Stimulated activated CD4-positive, alpha-beta T cell treated with anti-CD3 and anti-CD28 coated beads, TNF-alpha, amount 100 ng/mL, for 24 hours (primary cell): ENCODE data around the gene TNXB.

Source experiments
- DNase-seq, 3 experiments: peaks; one replicate each; pipeline ENCODE4 v3.0.0-alpha.2; 2020; ENCODE audit warnings: low read depth in 3 of 3

The TNXB gene, protein sequence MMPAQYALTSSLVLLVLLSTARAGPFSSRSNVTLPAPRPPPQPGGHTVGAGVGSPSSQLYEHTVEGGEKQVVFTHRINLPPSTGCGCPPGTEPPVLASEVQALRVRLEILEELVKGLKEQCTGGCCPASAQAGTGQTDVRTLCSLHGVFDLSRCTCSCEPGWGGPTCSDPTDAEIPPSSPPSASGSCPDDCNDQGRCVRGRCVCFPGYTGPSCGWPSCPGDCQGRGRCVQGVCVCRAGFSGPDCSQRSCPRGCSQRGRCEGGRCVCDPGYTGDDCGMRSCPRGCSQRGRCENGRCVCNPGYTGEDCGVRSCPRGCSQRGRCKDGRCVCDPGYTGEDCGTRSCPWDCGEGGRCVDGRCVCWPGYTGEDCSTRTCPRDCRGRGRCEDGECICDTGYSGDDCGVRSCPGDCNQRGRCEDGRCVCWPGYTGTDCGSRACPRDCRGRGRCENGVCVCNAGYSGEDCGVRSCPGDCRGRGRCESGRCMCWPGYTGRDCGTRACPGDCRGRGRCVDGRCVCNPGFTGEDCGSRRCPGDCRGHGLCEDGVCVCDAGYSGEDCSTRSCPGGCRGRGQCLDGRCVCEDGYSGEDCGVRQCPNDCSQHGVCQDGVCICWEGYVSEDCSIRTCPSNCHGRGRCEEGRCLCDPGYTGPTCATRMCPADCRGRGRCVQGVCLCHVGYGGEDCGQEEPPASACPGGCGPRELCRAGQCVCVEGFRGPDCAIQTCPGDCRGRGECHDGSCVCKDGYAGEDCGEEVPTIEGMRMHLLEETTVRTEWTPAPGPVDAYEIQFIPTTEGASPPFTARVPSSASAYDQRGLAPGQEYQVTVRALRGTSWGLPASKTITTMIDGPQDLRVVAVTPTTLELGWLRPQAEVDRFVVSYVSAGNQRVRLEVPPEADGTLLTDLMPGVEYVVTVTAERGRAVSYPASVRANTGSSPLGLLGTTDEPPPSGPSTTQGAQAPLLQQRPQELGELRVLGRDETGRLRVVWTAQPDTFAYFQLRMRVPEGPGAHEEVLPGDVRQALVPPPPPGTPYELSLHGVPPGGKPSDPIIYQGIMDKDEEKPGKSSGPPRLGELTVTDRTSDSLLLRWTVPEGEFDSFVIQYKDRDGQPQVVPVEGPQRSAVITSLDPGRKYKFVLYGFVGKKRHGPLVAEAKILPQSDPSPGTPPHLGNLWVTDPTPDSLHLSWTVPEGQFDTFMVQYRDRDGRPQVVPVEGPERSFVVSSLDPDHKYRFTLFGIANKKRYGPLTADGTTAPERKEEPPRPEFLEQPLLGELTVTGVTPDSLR (N-terminal part only)

DNA sequence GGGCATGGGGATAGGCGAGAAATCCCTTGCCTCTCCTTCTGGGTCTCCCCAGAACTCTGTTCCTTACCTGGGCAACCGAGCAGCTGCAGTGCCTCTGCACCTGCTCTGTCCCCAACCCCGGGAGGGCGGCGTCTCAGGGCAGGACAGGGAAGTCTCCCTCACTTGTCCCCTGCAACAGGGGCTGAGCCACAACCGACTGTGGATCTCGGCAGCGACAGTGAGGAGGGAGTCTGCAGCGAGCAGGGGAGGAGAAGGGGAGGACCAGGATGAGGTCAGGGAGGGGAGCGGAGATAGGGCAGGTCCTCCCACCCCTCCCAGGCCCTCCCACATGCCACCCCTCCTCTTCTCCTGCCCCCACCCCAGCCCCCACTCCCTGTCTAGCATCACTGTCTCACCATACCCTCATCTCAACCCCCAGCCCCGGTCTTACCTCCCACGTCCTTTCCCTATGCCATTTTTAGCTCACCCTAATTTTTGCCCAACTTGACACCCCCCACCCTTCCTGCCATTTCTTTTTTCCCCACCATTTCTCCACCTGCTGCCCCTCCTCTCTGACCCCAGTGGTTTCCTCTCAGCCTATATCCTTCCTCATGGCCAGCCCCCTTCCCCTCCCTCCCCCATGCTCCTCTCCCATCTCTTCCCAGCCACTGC is at the start of gene TNXB:
TSS of gene TNXB (minus strand) at position 225 of the 651 bp plus-strand sequence. CDS start 11,140 bp downstream, outside the sequence.
- DNase-seq = no peak

DNA sequence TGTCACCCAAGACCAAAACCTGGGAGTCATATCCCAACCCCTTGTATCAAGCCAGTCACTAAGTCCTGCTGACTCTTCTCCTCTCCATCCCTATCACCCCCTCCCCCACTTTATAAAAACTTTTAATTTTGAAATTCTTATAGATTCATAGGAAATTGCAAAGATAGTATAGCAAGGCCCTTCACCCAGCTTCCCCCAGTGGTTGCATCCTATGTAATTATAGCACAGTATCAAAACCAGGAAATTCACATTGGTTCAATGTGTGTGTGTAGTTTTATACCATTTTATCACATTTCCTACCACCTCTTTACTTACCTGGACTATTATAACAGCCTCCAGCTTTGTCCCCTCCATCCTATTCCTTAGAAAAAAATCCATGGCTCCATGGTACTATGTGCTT is 48.9 kb upstream of the TNXB start:
- DNase-seq = no peak

DNA sequence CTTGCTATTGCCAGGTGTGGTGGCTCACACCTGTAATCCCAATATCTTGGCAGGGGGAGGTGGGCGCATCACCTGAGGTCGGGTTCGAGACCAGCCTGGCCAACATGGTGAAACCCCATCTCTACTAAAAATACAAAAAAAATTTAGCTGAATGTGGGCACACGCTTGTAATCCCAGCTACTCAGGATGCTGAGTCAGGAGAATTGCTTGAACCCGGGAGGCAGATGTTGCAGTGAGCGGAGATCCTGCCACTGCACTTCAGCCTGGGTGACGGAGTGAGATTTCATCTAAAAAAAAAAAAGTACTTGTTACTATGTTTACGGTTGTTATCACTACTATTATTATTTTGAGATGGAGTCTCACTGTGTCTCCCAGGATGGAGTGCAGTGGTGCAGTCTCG is 47.8 kb upstream of the TNXB start:
- DNase-seq = no peak

DNA sequence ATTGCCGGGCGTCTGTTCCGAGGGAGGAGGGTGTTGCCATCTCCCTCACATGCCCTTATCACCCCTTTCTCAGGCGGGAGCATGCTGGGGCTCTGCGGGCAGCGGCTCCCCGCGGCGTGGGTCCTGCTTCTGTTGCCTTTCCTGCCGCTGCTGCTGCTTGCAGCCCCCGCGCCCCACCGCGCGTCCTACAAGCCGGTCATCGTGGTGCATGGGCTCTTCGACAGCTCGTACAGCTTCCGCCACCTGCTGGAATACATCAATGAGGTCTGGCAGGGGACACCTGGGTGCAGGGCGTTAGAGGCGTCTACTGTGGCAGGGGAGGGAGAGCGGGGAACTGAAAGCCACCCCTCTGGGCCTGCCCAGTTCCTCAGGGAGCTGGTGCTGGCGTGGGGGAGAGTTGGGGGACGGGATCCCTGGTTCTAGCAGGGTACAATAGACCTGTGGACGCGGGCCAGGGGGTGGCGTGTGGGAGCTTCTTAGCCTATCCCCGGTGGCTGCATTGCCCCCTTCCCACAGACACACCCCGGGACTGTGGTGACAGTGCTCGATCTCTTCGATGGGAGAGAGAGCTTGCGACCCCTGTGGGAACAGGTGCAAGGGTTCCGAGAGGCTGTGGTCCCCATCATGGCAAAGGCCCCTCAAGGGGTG is 45.5 kb upstream of the TNXB start:
- DNase-seq = peak in 2 of 3 experiments; percentile 28 to 60

DNA sequence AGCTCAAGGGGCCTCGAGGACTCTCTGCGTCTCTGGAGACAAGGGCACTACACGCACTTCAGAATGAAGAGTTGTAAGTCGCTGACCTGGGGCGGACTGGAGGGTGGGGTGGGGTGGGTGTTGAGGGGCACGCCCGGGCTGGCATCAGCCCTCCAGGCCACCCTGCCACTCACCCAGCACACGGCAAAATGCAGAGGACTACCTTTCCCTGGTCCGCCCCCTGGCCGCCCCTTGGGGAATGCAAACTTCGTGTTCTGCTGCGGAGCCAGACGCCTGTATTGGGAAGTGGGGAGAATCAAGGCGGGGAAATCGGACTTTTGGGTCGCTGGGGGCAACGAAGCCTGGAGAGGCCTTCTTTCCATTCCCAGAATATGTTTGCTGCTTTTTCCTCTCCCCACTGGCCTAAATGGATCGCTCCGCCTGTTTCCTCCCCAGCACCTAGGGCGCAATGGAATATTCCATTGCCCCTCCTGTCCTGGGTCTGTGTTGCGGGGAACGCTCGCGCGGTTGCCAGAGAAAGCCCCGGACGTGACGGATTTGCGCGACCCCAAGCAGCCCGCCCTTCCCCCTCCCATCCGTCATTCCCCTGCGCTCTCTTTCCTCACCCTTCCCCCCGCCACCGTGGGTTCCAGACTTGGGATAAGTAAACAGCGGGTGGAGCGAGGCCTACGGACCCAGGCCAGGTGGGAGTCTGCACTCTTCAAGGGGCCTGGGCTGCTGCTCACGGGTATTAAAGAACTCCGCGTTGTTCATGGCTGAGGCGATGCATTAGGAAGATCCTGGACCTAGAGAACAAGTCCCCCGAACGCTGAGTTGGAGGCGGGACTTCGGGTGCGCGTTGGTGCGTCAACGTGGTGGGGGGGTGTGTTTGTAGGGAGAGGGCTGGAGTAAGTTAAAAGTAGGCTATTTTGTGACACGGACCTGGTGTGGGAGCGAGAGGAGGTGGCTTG is 44.7 kb upstream of the TNXB start, which contains the start of gene PPT2:
TSS of gene PPT2 (plus strand) at position 578 of the 950 bp plus-strand sequence. CDS start 454 bp downstream, outside the sequence.
- peak; percentile 43 to 81 (median 60) for DNase-seq

DNA sequence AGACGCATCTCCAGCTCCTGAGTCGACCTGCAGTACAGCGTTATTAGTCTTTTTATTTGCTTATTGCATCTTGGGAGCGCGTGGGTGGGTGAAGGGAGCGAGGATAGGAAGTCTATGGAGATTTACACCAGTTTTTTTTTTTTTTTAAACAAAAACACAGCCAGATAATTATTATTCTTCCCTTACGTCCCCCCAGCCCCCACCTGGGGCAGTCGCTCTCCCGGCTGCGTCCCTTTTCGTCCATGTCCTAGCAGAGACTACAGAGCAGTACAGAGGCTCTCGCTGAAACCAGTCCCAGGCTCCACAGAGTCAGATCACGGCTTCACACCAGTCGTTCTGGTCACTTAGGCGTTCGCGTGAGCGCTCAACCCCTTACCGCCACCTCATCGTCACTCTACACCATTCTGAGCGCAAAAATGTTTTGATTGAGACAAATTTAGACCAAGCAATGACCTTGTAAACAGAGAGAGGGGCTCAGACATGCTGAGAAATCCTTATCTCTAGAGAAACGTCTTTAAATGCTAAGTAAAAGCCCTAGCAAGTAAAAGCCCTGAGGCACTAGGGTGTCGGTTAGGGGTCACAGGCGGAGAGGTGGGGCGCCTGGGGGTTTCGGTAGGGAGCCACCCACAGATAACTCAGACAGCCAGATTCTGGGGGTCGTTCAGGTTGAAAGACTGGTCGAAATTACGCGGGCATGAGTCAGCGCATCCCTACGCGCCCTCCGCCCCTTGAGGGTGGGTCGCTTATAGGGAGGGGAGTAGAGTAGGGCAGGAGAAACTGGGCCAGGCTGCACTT is 43.8 kb upstream of the TNXB start:
- DNase-seq = no peak

DNA sequence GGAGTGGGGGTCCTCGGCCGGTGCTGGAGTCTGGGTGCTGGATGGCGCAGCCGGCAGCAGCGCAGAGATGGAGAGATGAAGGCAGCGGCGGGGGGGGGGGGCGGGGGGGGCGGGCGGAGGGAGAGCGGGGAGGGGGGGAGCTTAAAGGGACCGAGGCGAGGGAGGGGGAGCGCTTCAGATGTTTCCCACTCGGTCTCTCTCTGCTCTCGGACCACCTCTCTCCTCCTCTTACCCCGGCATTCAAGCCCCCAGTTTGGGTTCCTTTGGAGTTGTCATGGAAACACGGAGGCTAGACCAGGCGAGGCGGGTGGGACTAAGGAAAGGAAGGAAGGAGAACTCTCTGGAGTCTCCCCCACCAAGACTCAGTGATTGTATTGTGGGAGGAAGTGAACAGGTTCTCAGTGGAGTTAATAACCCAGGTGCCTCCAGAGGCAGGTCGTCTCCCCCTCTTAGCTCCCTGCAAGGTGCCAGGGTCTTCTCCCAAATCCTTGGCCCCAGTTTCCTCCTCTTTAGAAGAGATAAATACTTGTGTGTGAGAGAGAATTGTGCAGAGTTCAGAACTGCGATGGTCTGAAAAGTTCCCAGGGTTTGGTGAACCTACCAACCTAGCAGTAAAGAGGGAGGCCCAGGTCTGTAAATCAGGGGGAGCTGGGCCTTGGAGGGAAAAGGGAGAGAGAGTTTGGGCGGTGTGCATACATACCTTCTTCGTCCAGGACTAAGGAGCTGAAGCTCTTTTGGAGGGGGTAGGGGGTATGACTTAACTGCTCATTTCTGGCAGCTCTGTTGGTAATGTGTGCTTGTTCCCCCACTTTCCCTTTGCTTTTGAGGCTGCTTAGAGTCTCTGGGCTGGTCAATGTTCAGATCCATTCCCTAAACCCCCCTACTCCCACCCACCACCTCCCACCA is 43.0 kb upstream of the TNXB start, which contains the start of gene PRRT1:
TSS of gene PRRT1 (minus strand) at position 77 of the 906 bp plus-strand sequence. CDS start 112 bp downstream, outside the sequence.
- no peak for DNase-seq

DNA sequence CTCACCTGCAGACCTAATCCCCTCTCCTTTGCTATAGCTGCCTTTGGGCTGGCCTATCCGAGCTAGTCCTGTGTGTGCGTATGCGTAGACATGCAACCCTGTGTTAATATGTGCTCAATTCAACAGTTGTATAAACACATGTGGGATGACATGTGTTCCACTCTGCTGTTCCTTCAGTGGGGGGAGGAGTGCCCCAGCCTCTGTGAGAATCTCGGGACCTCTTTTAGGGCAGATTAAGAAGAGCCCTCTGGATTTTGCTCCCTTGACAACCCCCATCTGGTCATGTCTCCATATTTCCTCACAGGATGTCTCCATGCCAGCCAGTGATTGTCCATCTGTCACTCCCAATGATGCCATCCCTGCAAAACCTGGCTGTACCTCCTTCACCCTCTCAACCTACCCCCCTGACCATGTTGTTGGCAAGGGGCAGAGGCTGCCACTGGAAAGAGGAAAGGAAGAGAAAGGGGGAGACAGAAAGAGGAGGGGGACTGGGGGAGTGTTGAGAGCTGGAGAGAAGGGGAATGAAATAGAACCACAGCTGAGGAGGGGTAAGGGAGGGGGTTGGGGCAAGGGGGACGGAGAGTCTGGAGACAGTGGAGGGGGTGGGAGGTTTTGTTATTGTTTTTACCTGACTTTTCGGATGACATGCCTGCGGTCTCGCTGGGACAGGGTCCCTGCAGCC is 42.2 kb upstream of the TNXB start:
- DNase-seq = no peak

DNA sequence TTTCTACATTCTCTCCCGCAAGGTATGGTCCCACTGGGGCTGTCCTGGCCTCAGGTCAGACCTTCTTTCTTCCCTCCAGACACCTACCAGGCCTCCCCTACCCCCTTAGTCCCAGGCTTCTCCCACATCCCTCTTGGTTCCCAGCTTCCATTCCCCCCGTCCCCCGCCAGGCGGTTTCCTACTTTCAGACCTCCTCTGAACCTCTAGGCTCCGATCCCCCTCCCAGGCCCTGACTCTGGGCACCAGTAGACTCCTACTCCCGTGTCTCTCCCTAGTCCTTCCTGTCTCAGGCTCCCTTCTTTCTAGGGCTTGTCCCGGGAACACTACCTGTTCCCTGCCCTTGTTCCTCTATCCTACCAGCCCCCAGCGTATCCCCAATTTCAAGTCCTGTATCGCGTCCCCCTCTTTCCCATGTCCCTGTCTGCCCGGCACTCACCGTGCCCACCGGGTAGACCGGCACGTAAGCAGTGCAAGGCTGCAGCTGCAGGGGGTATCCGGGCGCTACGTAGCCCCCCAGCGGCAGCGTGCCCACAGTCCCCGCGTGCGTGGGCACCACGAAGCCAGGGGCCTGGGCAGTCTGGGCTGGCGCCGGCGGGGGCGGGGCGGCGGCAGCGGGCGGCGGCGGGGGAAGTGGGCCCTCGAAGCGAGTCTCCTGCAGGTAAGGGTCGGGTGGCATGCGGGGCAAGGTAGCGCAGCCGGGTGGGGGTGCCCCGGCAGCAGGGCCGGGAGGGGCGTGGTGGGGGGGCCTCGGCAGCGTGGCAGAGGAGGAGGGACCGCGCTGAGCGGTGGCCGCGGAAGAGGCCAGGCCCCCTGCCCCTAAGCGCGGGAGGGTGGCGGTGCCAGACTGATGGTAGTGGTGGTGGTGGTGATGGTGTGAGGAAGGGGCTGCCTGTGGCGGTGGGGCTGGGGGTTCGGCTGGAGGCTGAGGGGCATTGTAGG is 41.1 kb upstream of the TNXB start:
- DNase-seq = no peak

DNA sequence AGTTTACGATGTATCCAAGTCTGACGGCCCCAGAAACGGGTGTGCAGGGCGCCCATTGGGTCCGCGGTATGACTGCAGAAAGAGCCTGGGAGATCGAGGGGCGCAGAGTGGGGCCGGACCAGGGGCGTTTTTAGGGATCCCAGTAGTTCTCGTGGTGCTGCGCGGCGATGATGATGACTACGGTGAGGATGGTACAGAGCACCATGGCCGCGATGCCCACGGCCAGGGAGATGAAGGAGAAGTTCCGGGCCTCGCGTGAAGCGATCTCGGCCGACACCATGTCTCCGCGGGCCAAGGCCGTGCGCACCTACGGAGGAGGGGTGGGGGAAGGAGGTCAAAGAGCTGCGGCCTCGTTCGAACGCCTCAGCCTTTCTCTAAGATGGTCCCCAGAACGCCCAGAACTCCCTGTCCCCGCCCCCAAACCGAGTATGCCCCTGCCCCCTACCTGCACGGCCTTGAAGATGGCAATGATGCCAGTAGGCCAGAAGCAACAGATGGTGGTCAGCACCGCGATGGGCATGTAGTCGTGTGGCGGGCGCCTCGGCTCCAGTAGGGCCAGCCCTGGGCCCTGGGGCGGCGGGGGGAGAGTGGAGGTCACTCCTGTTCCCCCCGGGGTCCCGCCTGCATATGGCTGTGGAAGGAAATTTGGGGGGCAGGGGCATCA is 40.1 kb upstream of the TNXB start:
- DNase-seq = no peak

DNA sequence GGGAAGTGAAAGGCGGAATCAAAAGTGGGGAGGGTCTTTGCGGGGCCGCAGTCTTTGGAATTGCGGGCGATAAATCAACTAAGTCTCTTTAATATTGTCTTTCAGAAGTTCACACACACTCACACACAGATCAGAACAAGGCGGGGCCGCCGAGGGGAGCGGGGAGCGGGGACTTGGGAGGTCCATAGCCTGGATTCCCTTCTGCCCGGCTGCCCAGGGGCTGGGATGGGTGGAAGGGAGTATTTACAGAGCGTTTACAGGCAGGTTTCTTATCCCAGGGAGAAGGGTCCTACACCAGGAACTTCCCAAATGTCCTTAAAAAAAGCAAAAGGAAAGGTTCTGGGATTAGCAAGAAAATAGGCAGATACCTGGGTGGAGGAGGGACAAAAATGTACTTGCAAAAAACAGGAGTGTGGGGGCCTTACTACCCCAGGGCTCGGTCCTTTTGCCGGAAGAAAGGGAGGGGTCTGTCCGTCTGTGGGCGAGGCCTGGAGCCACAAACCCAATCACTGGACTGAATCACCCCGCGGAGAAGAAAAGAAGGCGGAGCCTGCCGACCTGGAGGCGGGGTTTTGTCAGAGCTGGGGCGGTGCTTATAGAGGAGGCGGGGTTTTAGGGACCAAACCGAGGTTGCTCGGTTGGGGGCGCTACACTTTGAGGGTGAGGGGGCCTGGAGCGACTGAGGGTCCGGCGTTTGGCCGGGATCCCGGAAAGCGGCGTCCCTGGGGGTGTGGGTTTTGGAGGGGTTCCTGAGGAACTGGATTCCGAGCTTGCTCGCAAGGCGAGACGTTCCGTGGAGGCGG is 39.4 kb upstream of the TNXB start:
- DNase-seq = peak; percentile 49 to 65 (median 51)

DNA sequence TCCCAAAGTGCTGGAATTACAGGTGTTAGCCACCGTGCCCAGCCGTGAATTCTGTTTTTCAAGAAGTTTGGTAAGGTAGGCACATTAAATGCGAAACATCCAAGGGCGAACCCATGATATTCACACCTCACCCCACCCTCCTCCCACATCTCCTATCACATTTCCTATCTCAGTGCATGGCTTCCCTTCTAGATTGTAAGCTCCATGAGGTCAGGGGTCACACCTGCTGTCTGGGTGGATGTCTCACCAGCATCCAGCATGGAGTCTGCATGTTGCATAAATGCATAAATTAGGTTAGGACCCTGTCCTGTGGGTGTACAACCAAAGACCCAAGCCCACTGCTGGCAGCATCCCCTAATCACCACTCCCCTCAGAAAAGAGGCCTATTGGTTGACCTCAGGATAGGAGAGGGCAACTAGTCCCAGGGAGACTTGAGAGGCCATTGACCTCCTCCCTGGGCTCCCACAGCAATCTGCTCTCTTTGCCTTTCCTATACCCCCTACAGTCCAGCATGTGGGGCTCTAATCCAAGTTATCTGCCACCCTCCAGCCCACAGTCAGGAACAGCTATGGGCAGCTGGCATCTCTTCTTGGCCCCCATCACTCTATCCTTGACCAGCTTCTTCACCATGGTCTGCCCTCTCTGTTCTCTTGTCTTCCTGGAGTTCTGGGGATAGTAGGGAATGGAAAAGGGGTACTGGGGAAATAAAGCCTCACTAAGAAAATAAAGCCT is 38.4 kb upstream of the TNXB start:
- no peak for DNase-seq

DNA sequence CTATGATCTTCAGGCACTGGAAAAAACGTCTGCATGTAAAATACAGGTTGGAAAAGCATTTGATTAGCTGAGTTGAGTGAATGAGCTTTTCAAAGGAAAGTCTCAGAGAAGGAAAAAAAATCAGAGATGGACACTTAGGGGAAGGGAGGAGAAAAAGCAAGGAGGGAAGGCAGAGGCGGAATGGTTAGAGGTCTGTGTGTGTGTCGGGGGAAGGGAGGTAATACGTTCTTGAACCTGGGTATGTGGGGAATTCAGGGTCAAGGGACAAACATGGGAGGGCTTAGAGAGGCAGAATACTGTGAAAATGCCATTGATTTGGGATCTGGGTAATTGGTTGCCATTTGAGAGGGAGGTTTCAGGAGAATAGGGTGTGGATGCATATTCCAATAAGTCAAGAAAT is 37.5 kb upstream of the TNXB start:
- DNase-seq = no peak

DNA sequence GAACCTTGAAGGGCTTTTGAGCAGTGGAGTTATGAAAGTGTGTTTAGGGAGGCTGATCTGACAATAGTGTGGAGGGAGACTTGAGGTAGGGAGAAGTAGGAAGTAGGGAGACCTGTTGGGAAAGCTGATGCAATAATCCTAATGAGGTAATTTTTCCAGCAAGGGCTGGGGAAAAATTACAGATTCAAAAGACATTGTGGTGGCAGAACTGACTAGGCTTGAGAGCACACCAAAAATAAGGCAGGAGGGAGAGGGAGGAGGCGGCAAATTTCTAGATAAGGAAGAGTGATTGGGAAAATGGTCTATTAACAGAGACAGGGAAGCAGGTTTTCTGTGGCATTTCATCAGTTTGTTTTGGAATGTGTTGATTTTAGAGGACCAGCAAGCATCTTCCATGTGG is 37.1 kb upstream of the TNXB start:
- no peak for DNase-seq
